ENCODE measurements around the gene CD3E. TPM values are rescaled to one million over a fixed set of nuclear protein-coding genes. Genes with fewer than 3 reads are reported as not detected.

CD3E gene
- total and polyA plus RNA-seq, 11 donors = 0.17 to 12.0 (median 0.45) TPM; not detected in 1

DNA sequence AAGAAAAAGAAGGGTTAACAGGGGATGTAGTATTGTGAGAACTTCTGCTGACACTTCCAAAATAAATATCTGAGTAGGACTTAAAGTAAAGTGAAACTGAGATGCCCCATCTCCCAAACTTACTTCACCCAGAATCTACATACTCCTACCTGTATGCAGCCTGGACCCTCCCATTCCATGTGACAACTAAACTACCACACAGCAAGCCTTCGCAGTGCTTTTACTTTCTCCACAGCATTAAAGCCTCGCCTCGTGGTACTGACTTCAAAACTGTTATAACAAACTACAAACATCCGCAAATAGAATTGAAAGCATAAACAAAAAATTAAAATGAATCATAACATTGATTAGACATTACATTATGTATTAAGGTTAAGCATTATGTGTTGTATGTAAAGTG lies 41.4 kb upstream of the CD3E start:
- TF ChIP-seq, protein P1, sequence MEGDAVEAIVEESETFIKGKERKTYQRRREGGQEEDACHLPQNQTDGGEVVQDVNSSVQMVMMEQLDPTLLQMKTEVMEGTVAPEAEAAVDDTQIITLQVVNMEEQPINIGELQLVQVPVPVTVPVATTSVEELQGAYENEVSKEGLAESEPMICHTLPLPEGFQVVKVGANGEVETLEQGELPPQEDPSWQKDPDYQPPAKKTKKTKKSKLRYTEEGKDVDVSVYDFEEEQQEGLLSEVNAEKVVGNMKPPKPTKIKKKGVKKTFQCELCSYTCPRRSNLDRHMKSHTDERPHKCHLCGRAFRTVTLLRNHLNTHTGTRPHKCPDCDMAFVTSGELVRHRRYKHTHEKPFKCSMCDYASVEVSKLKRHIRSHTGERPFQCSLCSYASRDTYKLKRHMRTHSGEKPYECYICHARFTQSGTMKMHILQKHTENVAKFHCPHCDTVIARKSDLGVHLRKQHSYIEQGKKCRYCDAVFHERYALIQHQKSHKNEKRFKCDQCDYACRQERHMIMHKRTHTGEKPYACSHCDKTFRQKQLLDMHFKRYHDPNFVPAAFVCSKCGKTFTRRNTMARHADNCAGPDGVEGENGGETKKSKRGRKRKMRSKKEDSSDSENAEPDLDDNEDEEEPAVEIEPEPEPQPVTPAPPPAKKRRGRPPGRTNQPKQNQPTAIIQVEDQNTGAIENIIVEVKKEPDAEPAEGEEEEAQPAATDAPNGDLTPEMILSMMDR (IDR thresholded peaks at IDR 0.05) = no peak
- TF ChIP-seq POLR2A (IDR thresholded peaks at IDR 0.05) = no peak
- H3K4me3 ChIP-seq = peak overlapping the region in 9 of 12 donors; percentile 41 to 59 (median 51)
- H3K27ac ChIP-seq = no peak overlapping the region
- peaks cover 0 to 7% (median 0%) of the 10 kb centered on the region in 9 donors for H3K36me3 ChIP-seq
- peaks cover 0 to 8% (median 0%) of the 10 kb centered on the region in 9 donors for H3K27me3 ChIP-seq
- intact Hi-C loops (cut with DNase I) = no loop called here
- H3K4me1 ChIP-seq = peaks cover 0 to 24% (median 0%) of the 10 kb centered on the region in 12 donors
- WGBS, 4 donors = 80 to 92% (median 81%) methylated on average over 4 of the region's 4 CpGs
- ATAC-seq (no peak), DNase-seq (no peak)
- no peaks in the 10 kb centered on the region for H3K9me3 ChIP-seq

DNA sequence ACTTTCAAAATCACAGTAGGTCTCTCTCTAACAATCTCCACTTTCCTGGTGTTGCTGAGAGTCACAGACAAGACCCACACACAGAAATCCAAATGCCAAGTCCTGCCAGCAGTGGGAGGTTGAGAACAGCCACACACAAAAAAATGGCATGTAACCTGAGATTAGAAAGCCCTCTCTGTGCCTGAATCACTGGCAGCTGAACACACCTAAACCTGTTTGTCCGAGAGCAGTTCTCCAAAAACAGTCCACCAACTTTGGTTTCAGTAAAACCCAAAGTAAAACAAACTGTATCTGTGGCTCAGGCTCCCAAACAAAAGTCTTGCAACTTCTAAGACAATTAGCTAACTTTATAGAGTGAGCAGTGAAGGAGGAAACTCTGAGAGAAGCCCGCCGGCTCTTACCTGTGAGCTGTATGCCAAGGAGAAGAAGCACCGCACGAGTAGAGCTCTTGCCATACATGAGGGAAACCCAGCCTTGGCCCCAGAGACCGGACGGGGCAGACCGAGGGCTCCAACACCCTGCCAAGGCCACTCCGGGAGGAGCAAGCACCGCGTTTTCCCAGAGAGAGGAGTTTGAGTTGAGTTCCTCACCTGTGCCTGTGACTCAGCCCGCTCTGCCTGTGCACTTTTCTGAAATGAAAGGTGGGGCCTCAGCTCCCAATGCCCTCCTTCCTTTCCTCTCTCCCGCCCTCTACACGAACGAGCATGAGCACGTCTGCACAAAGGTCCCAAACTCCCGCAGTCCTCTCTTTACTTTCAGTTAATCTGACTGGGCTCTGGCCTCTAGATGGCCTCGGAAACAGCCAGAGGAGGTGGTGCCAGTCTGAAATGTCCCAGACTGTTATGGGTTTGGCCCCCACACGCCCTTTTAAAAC lies 40.6 kb upstream of the CD3E start, which contains the start of gene MPZL2:
Gene MPZL2 (minus strand): TSS at position 603 of the 874 bp plus-strand sequence. CDS start 144 bp downstream, at position 459.
- peaks cover 0 to 24% (median 0%) of the 10 kb centered on the region in 12 donors for H3K4me1 ChIP-seq
- H3K9me3 ChIP-seq = no peaks in the 10 kb centered on the region
- ATAC-seq = peak; percentile 58 to 88 (median 83)
- H3K27ac ChIP-seq = peak within 1 kb of the TSS in 8 of 12 donors; percentile 7 to 69 (median 51)
- TF ChIP-seq, protein P1 (IDR thresholded peaks at IDR 0.05) = no peak
- TF ChIP-seq POLR2A (IDR thresholded peaks at IDR 0.05) = no peak
- peaks cover 0 to 8% (median 0%) of the 10 kb centered on the region in 9 donors for H3K27me3 ChIP-seq
- peak within 1 kb of the TSS in 11 of 12 donors; percentile 11 to 59 (median 48) for H3K4me3 ChIP-seq
- 16 to 20% (median 18%) methylated on average over 17 to 19 of the region's 19 CpGs for WGBS, 4 donors
- intact Hi-C loops (cut with DNase I) = no loop called here
- peak in 4 of 5 donors; percentile 17 to 39 (median 29) for DNase-seq
- peaks cover 0 to 7% (median 0%) of the 10 kb centered on the region in 9 donors for H3K36me3 ChIP-seq

DNA sequence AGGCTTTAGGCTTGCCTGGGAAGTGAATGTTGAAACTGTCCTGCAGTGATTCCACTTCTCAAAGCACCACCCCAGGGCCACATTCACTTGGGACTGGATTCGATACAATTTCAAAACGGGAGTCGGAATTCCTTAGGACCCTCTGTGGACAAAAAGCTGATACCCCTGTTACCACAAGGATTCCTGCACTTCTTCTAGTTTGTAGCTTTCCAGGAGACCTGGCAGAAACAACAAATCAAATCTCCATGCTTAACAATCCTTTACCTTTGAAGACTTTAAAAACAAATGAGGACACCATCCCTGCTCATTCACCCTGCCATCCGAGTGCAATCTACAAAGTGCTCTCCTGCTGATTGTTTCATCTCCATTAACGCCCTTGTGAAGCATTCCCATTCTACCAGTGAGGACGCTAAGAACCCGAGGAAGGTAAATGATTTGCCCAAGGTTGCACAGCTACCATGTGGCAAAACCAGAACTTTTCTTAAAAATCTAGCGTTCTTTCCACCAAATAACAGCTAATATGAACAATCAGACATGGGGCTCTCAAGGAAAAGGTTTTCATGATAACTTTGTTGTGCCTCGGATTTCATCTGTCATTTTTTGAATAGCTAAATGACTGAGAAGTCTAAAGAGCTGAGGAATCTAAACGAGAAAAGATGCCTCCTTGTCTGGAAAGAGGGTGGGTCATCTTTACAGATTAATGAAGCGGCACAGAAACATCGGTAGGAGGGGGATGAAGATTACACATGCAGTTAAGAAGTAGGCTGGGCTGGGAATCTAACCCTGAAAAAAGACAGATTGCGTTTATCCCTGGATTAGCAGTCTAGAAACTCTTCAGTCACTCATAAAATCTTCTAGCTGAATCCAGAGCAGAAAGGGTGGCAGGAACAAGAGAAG lies 39.7 kb upstream of the CD3E start:
- Histone ChIP-seq H3K27ac (peak overlapping the region in 7 of 12 donors; percentile 7 to 69 (median 46)), H3K36me3 (peaks cover 0 to 7% (median 0%) of the 10 kb centered on the region in 9 donors), H3K4me1 (peaks cover 0 to 24% (median 0%) of the 10 kb centered on the region in 12 donors), H3K9me3 (no peaks in the 10 kb centered on the region), H3K27me3 (peaks cover 0 to 8% (median 0%) of the 10 kb centered on the region in 9 donors), H3K4me3 (peak overlapping the region in 11 of 12 donors; percentile 11 to 59 (median 48))
- WGBS, 4 donors = 69 to 73% (median 70%) methylated on average over 13 of the region's 13 CpGs
- no peak for ATAC-seq
- intact Hi-C loops (cut with DNase I) = no loop called here
- TF ChIP-seq, protein P1 (IDR thresholded peaks at IDR 0.05) = no peak
- no peak for TF ChIP-seq POLR2A (IDR thresholded peaks at IDR 0.05)
- no peak for DNase-seq

Measured in heart left ventricle (tissue), 16 donors.